ENCODE results near the gene CALML3. TPM values are rescaled to one million over a fixed set of nuclear protein-coding genes. Genes with fewer than 3 reads are reported as not detected.

CALML3 gene
- total and polyA plus RNA-seq, 2 of the 8 experiments (the other 6 are each of a cell fraction or from before 2014, with no cell fraction given): not detected

DNA sequence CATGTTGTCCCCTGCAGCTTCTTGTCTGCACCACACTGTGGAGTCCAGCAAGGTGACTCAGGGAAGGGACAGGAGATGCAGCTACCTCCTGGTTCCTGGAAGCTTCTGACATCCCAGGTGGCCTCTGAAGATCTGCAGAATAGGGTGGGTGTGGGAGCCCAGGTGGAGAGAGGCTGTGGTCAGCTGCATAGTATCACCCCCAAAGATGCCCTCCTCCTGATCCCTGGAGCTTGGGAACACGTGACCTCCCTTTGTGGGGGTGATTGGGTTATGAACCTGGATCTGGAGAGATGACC is 25.4 kb downstream of the CALML3 start:
- no peak overlapping the region for H3K4me3 ChIP-seq (ENCODE audit: extremely low read depth in 1 of 4, insufficient read depth in 2 of 4, low read depth in 3 of 4, low read length in 4 of 4)
- no peaks in the 10 kb centered on the region for H3K9me3 ChIP-seq (ENCODE audit: insufficient read depth in 2 of 2, low read depth in 1 of 2, low read length in 1 of 2)
- 100% methylated on average over 1 of the region's 1 CpG; no CpG with 5 or more reads in 1 of the 2 experiments for WGBS, 2 experiments (ENCODE audit: extremely low coverage in 1 of 2, insufficient coverage in 1 of 2, insufficient read length in 1 of 2, insufficient replicate concordance in 2 of 2, low coverage in 1 of 2, low lambda C conversion rate in 2 of 2, missing lambda C conversion rate in 1 of 2)
- no peak overlapping the region for H3K4me2 ChIP-seq (ENCODE audit: insufficient read depth in 1 of 2, low read depth in 2 of 2, low read length in 2 of 2)
- no peaks in the 10 kb centered on the region; the same call in 1 of the 2 replicates for H3K23me2 ChIP-seq (ENCODE audit: low read depth, low read length)
- H2BK5ac ChIP-seq (ENCODE audit: low read depth, low read length): no peak overlapping the region
- H2BK20ac ChIP-seq (ENCODE audit: low read length): no peak overlapping the region
- no peak overlapping the region for H3K56ac ChIP-seq (replicated peaks; ENCODE audit: insufficient read length, low read depth, low read length)
- H3K23ac ChIP-seq (ENCODE audit: insufficient read length): no peak overlapping the region
- no peak overlapping the region for H4K8ac ChIP-seq (ENCODE audit: extremely low read depth, insufficient read depth, low read length)
- DNase-seq (ENCODE audit: low read depth in 1 of 2, low spot score in 2 of 2): no peak
- H2BK15ac ChIP-seq (ENCODE audit: low read length): 0 out of 2 replicates have a peak overlapping the region, but pooled peaks have one; percentile 31
- H4K5ac ChIP-seq (ENCODE audit: insufficient read length, low read depth, low read length): no peak overlapping the region
- H3K14ac ChIP-seq (ENCODE audit: insufficient read length): no peak overlapping the region
- H2AFZ ChIP-seq (ENCODE audit: low read length): no peak overlapping the region
- H2AK5ac ChIP-seq (ENCODE audit: low read depth, low read length): no peak overlapping the region
- POLR2A ChIA-PET (ENCODE audit: partially characterized antibody): no interaction called here
- no peaks in the 10 kb centered on the region for H3K79me2 ChIP-seq (ENCODE audit: control insufficient read depth in 1 of 2, insufficient read depth in 2 of 2, low read length in 2 of 2)
- FAIRE-seq: no peak
- CTCF ChIA-PET (ENCODE audit: partially characterized antibody): interaction anchor here (0.7 to 1.5 kb wide), 4 partner anchors 42 to 109 kb away, joined by 3 to 8 read pairs (median 3); no protein-coding TSS in a partner anchor
- no peak overlapping the region for H2BK120ac ChIP-seq (replicated peaks; ENCODE audit: low read depth, low read length)
- no peak overlapping the region for H4K91ac ChIP-seq (replicated peaks; ENCODE audit: insufficient read length, low read length)
- no peaks in the 10 kb centered on the region for H3K36me3 ChIP-seq (ENCODE audit: control insufficient read depth in 2 of 4, insufficient read depth in 4 of 4, low read length in 3 of 4)
- no peak overlapping the region for H3K4ac ChIP-seq (replicated peaks; ENCODE audit: insufficient read length, low read depth, low read length)
- H2BK12ac ChIP-seq (ENCODE audit: low read depth, low read length): no peak overlapping the region
- no peak overlapping the region for H3K18ac ChIP-seq (ENCODE audit: extremely low read depth, low read length)
- H3K27ac ChIP-seq (ENCODE audit: low read depth, low read length): no peak overlapping the region
- H3K79me1 ChIP-seq (ENCODE audit: low read depth, low read length): no peaks in the 10 kb centered on the region
- no peaks in the 10 kb centered on the region for H3K27me3 ChIP-seq (replicated peaks in 1 of 4; ENCODE audit: control insufficient read depth in 3 of 4, extremely low read depth in 1 of 4, insufficient read depth in 3 of 4, low read length in 3 of 4)
- H3K9ac ChIP-seq (replicated peaks in 1 of 4; ENCODE audit: extremely low read depth in 1 of 4, low read depth in 3 of 4, low read length in 3 of 4): no peak overlapping the region
- H3K4me1 ChIP-seq (replicated peaks in 1 of 4; ENCODE audit: control insufficient read depth in 3 of 4, insufficient read depth in 4 of 4, low read length in 3 of 4): peaks cover 0 to 3% (median 0%) of the 10 kb centered on the region in 4 experiments; a peak in 1 of 7 replicates
- H4K20me1 ChIP-seq (replicated peaks in 1 of 2; ENCODE audit: control insufficient read depth in 1 of 2, insufficient read depth in 2 of 2, low read length in 2 of 2): no peaks in the 10 kb centered on the region
- TF ChIP-seq, protein P1, sequence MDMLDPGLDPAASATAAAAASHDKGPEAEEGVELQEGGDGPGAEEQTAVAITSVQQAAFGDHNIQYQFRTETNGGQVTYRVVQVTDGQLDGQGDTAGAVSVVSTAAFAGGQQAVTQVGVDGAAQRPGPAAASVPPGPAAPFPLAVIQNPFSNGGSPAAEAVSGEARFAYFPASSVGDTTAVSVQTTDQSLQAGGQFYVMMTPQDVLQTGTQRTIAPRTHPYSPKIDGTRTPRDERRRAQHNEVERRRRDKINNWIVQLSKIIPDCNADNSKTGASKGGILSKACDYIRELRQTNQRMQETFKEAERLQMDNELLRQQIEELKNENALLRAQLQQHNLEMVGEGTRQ (IDR thresholded peaks at IDR 0.05; ENCODE audit: low read length): no peak
- TF ChIP-seq CBX8 (IDR thresholded peaks at IDR 0.05; ENCODE audit: borderline replicate concordance, low read depth, low read length) (no peak), CTCF (IDR thresholded peaks at IDR 0.05; ENCODE audit: control extremely low read depth in 1 of 3, insufficient read depth in 1 of 3, low read depth in 1 of 3, low read length in 3 of 3) (no peak), TAF7 (optimal IDR thresholded peaks at IDR 0.05; ENCODE audit: borderline replicate concordance, low read depth, low read length) (no peak), RXRA (IDR thresholded peaks at IDR 0.05; ENCODE audit: insufficient read depth, low read depth, low read length) (no peak), SP4 (IDR thresholded peaks at IDR 0.05; ENCODE audit: low read length) (no peak)

All from H1 (cell line).